Astrocyte (in vitro differentiated cells and primary cell): ENCODE data around the gene DNAH6. TPM values are rescaled to one million over a fixed set of nuclear protein-coding genes. Genes with fewer than 3 reads are reported as not detected.

Experiments
- DNase-seq: peaks from one replicate; pipeline ENCODE4 v3.0.0-alpha.2; 2010; ENCODE audit warnings: low read depth
- FAIRE-seq: peaks from 2 replicates; lab custom pipeline; 2011; peaks lifted over from hg19 to GRCh38; lab: Jason Lieb, UNC
- H2AFZ ChIP-seq: 2 replicates; pipeline ENCODE4 v1.6.0; 2012; ENCODE audit warnings: low read depth, low read length, inconsistent platforms
- H3K27ac ChIP-seq: 2 replicates; pipeline ENCODE4 v1.5.1; 2011; ENCODE audit warnings: low read depth, low read length, inconsistent platforms
- H3K27me3 ChIP-seq: 2 replicates; pipeline ENCODE4 v1.6.0; 2011; ENCODE audit warnings: low read length, inconsistent platforms; ENCODE audit not compliant: insufficient read depth
- H3K36me3 ChIP-seq: 2 replicates; pipeline ENCODE4 v1.5.1; 2011; ENCODE audit warnings: low read length, inconsistent platforms; ENCODE audit not compliant: insufficient read depth
- H3K4me1 ChIP-seq: 2 replicates; pipeline ENCODE4 v1.5.1; 2011; ENCODE audit warnings: low read length, inconsistent platforms; ENCODE audit not compliant: insufficient read depth
- H3K4me2 ChIP-seq: 2 replicates; pipeline ENCODE4 v1.6.0; 2012; ENCODE audit warnings: low read length, inconsistent platforms
- H3K4me3 ChIP-seq: 2 replicates; pipeline ENCODE4 v1.5.1; 2011; ENCODE audit warnings: low read depth, mild to moderate bottlenecking, low read length, inconsistent platforms; ENCODE audit not compliant: insufficient read depth
- H3K79me2 ChIP-seq: 2 replicates; pipeline ENCODE4 v1.6.0; 2012; ENCODE audit warnings: mild to moderate bottlenecking, low read length, inconsistent platforms; ENCODE audit not compliant: insufficient read depth
- H3K9ac ChIP-seq: 2 replicates; pipeline ENCODE4 v1.6.0; 2012; ENCODE audit warnings: mild to moderate bottlenecking, low read length, inconsistent platforms
- H3K9me3 ChIP-seq: 2 replicates; pipeline ENCODE4 v1.5.1; 2012; ENCODE audit warnings: low read depth, mild to moderate bottlenecking, low read length, inconsistent platforms; ENCODE audit not compliant: insufficient read depth
- H4K20me1 ChIP-seq: 2 replicates; pipeline ENCODE4 v1.6.0; 2012; ENCODE audit warnings: low read length, inconsistent platforms; ENCODE audit not compliant: insufficient read depth
- H3K27ac Mint-ChIP-seq: one replicate; pipeline ENCODE4 v1.8.0; 2021; ENCODE audit warnings: mild to moderate bottlenecking, mixed read lengths; ENCODE audit not compliant: unreplicated experiment
- H3K27me3 Mint-ChIP-seq: one replicate; pipeline ENCODE4 v1.8.0; 2021; ENCODE audit warnings: low read depth, mixed read lengths; ENCODE audit not compliant: unreplicated experiment
- H3K36me3 Mint-ChIP-seq: one replicate; pipeline ENCODE4 v1.8.0; 2021; ENCODE audit warnings: low read depth, mixed read lengths; ENCODE audit not compliant: unreplicated experiment
- H3K4me1 Mint-ChIP-seq: one replicate; pipeline ENCODE4 v1.8.0; 2021; ENCODE audit warnings: low read depth, mixed read lengths; ENCODE audit not compliant: unreplicated experiment
- H3K4me3 Mint-ChIP-seq: one replicate; pipeline ENCODE4 v1.8.0; 2021; ENCODE audit warnings: mild to moderate bottlenecking, moderate library complexity, mixed read lengths; ENCODE audit not compliant: unreplicated experiment
- H3K9me3 Mint-ChIP-seq: one replicate; pipeline ENCODE4 v1.8.0; 2021; ENCODE audit warnings: mild to moderate bottlenecking, mixed read lengths; ENCODE audit not compliant: unreplicated experiment
- CTCF ChIP-seq: IDR thresholded peaks from 2 replicates; pipeline ENCODE4 v1.5.1; 2011; ENCODE audit warnings: low read depth, mild to moderate bottlenecking, inconsistent platforms, low read length, moderate library complexity; ENCODE audit not compliant: insufficient read depth
- EZH2 ChIP-seq: IDR thresholded peaks from 2 replicates; pipeline ENCODE4 v1.6.1; 2012; ENCODE audit warnings: mild to moderate bottlenecking, low read length, inconsistent platforms; ENCODE audit not compliant: insufficient read depth
- total RNA-seq: library from RNA; stranded (reverse); gene quantifications from 2 replicates; pipeline ENCODE4 v1.2.1, GENCODE V29; 2021

The DNAH6 gene
- total RNA-seq, 1 donor from 2014 or later = 0.20 TPM

GRCh38 chr2:84694088-84694622, 177.9 kb downstream of the DNAH6 start:
- Histone ChIP-seq H3K27me3 (no peaks in the 10 kb centered on the region), H2AFZ (no peak overlapping the region), H3K4me2 (no peak overlapping the region), H4K20me1 (no peaks in the 10 kb centered on the region), H3K27ac (no peak overlapping the region), H3K36me3 (no peaks in the 10 kb centered on the region), H3K4me1 (no peaks in the 10 kb centered on the region), H3K4me3 (no peak overlapping the region), H3K9ac (no peak overlapping the region), H3K79me2 (no peaks in the 10 kb centered on the region), H3K9me3 (no peaks in the 10 kb centered on the region)
- Mint-ChIP-seq H3K4me1 (no peaks in the 10 kb centered on the region), H3K27me3 (peaks cover 2% of the 10 kb centered on the region), H3K9me3 (no peaks in the 10 kb centered on the region), H3K36me3 (no peaks in the 10 kb centered on the region), H3K27ac (no peak overlapping the region), H3K4me3 (no peak overlapping the region)
- TF ChIP-seq CTCF (no peak), EZH2 (no peak)
- no peak for FAIRE-seq
- no peak for DNase-seq

- DNase-seq (no peak), FAIRE-seq (no peak)
- no peak overlapping the region for H3K9ac ChIP-seq
- no peak overlapping the region for H3K27ac ChIP-seq
- H3K4me1 ChIP-seq = no peaks in the 10 kb centered on the region
- H3K9me3 ChIP-seq = no peaks in the 10 kb centered on the region
- no peaks in the 10 kb centered on the region for H3K36me3 ChIP-seq
- TF ChIP-seq CTCF (no peak), EZH2 (no peak)
- H3K36me3 Mint-ChIP-seq = no peaks in the 10 kb centered on the region
- H3K27me3 Mint-ChIP-seq = no peaks in the 10 kb centered on the region
- H4K20me1 ChIP-seq = no peaks in the 10 kb centered on the region
- H3K27ac Mint-ChIP-seq = no peak overlapping the region
- no peaks in the 10 kb centered on the region for H3K79me2 ChIP-seq
- no peak overlapping the region for H3K4me3 Mint-ChIP-seq
- H2AFZ ChIP-seq = no peak overlapping the region
- H3K27me3 ChIP-seq = no peaks in the 10 kb centered on the region
- H3K4me3 ChIP-seq = no peak overlapping the region
- no peaks in the 10 kb centered on the region for H3K9me3 Mint-ChIP-seq
- H3K4me2 ChIP-seq = no peak overlapping the region
- H3K4me1 Mint-ChIP-seq = no peaks in the 10 kb centered on the region
Observed at GRCh38 chr2:84697895-84698294, 181.6 kb downstream of the DNAH6 start.

- TF ChIP-seq CTCF (no peak), EZH2 (no peak)
- H3K4me3 ChIP-seq = no peak overlapping the region
- H3K9me3 ChIP-seq = no peaks in the 10 kb centered on the region
- H3K27me3 ChIP-seq = no peaks in the 10 kb centered on the region
- no peak overlapping the region for H3K4me2 ChIP-seq
- H4K20me1 ChIP-seq = no peaks in the 10 kb centered on the region
- no peak overlapping the region for H3K27ac ChIP-seq
- no peak overlapping the region for H3K27ac Mint-ChIP-seq
- DNase-seq (no peak), FAIRE-seq (no peak)
- H3K36me3 Mint-ChIP-seq = no peaks in the 10 kb centered on the region
- no peaks in the 10 kb centered on the region for H3K4me1 Mint-ChIP-seq
- H3K27me3 Mint-ChIP-seq = no peaks in the 10 kb centered on the region
- no peaks in the 10 kb centered on the region for H3K9me3 Mint-ChIP-seq
- H2AFZ ChIP-seq = no peak overlapping the region
- no peak overlapping the region for H3K4me3 Mint-ChIP-seq
- no peak overlapping the region for H3K9ac ChIP-seq
- no peaks in the 10 kb centered on the region for H3K79me2 ChIP-seq
- H3K36me3 ChIP-seq = no peaks in the 10 kb centered on the region
- H3K4me1 ChIP-seq = no peaks in the 10 kb centered on the region
Observed at GRCh38 chr2:84700006-84700405, 183.7 kb downstream of the DNAH6 start.
